HG03097 (cell line): ENCODE data around the gene SRRT.
"Not testable (repeated sequence)": the region's sequence is repeated elsewhere in the genome, so short reads cannot be mapped to it uniquely, and the experiment has no call there.

Experiments used
- ATAC-seq: cut with Tn5 transposase; IDR thresholded peaks from one replicate; pipeline ENCODE4 v1.9.1; 2021; ENCODE audit not compliant: unreplicated experiment, low FRiP score

The SRRT gene

GRCh38 chr7:100893318-100893895 is 18.5 kb downstream of the SRRT start:
- ATAC-seq: no peak

- ATAC-seq: no peak
These were observed 19.2 kb downstream of the SRRT start for GRCh38 chr7:100893910-100894721.

DNA sequence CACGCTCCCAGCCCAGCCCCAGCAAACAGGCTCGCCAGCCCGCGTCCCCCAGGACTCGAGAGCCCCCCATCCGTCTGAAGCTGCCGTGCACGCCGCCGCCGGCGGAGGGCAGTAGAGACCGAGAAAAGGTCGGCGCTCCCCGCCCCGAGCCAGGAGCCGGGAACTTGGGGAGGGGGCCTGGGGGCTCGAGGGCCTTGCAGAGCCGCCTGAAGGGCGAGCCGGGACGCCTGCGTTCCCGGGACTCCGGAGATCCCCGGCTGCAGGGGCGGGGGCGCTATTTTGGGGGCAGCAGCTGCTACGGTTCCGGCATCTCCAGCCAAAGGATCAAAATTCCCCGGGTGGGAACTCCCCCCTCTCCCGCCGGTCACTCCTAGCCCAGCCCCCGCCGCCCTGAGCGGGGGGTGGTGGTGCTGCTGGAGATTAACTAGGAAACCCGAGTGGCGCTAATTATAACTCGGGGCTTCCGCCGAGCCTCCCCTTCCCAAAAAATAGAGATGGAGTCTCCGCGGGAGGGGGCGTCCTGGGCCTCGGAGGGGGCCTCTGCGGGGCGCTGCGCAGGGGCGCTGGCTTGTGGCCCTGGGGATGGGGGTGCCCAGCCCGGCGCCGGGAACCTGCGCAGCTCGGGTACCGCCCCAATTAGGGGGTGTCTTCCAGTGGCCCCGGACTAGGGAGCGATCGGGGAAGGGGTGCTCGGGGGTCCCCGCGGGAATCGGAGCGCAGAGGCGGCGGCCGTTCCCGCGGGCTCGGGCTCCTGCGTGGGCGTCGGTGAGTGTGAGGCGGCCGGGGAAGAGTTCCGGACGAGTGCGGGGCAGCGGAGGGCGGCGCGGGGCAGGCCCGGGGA is 20.2 kb downstream of the SRRT start:
- ATAC-seq: no peak

DNA sequence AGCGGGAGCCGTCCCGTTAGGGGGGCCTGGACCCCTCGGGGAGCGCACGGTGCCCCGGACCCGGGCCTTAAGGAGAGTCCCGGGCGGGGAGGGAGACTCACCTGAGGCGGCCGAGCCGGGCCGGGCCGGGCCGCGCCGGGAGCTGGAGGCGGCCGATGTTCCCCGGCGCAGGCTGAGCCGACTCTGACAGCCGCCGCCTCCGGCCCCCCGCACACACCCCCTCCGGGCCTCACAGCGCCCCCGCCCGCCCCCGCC is 20.7 kb downstream of the SRRT start, which contains the start of gene ACHE:
Gene ACHE (minus strand): TSS at position 188 of the 255 bp plus-strand sequence. CDS start 1,656 bp downstream, outside the sequence.
- no peak for ATAC-seq

GRCh38 chr7:100895956-100896731 is 21.2 kb downstream of the SRRT start:
- no peak for ATAC-seq

GRCh38 chr7:100896732-100897608 is 22.1 kb downstream of the SRRT start:
- ATAC-seq: no peak

DNA sequence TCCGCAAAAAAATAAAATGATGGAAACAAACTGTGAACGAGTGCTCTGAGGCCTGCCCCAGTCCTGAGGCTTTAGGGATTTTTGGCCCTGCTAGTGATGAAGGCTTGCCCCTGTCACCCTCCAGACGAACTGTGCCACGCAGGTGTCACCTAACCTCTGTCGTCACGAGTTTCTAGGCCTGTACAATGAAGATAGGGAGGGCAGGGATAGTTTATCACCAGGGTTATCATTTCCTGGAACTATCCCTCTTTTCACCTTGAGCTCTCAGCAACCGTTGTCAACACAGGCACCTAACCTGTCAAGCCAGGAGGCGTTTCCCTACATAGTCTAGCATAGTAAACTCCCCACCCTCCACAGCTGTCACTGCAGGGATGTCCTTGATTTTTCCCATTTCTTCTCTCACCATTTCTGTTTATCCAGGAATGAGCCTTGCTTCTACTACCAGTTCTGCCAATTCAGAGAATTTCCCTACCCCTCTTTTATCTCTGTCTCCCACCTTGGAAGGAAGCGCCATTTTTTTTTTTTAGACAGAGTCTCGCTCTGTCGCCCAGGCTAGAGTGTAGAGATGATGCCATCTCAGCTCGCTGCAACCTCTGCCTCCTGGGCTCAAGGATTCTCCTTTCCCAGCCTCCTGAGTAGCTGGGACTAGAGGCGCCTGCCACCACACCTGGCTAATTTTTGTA is 23.0 kb downstream of the SRRT start:
- no peak for ATAC-seq

DNA sequence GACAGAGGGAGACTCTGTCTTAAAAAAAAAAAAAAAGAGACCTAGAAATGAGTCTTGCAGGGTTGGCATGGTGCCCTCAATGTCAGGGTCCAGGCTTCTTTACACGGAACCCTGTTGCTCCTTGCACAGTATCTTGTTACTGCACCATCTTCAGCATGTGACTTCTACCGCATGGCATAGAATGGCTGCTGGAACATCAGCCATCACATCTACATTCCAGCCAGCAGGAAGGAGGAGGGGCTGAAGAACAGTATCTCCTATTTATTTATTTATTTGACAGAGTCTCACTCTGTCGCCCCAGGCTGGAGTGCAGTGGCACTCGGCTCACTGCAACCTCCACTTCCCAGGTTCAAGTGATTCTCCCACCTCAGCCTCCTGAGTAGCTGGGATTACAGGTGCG is 24.5 kb downstream of the SRRT start:
- ATAC-seq: no peak

- ATAC-seq: no peak
These were observed 26.1 kb downstream of the SRRT start for GRCh38 chr7:100900978-100901377.

DNA sequence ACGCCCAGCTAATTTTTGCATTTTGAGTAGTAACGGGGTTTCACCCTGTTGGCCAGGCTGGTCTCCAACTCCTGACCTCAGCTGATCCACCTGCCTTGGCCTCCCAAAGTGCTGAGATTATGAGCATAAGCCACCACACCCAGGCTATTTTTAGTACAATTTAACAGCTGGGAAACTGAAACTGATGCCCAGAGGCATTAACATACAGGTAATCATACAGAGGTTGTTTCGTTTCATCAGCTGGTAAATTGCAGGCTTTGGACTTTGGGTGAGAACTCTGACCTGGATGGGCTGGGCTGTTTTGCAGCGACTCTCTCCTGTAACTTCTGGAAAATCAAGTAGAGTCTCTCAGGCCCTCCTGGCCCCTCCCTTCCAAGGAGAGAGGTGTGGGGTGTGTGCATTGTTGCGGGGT is 27.0 kb downstream of the SRRT start:
- ATAC-seq: no peak

- ATAC-seq: no peak
These were observed 27.7 kb downstream of the SRRT start for GRCh38 chr7:100902638-100903037.

DNA sequence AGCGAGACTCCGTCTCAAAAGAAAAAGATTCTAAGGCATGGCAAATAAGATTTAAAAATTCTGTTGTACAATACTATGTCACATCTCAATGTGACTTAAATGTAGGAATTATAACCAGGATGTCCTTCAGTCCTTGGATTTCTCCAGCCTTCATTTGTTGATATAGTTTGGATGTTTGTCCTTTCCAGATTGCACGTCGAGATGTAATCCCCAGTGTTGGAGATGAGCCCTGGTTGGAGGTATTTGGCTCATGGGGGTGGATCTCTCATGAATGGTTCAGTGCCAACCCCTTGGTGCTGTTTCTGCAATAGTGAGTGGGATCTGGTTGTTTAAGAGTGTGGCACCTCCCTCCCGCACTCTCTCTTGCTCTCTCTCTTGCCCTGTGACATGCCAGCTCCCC is 33.6 kb downstream of the SRRT start:
- ATAC-seq: no peak

DNA sequence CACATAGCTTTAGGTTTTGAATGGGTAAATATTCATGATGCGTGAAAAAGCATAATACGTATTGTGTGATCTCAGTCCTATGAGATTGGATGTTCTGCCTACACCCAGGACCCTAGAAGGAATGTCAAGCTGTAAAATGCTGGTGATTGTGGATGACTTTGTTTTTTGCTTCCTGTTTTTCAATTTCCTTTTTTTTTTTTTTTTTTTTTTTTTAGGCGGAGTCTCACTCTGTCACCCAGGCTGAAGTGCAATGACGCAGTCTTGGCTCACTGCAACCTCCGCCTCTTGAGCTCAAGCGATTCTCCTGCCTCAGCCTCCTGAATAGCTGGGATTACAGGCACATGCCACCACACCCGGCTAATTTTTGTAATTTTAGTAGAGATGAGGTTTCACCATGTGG is 35.5 kb downstream of the SRRT start:
- not testable (repeated sequence) for ATAC-seq

- ATAC-seq: no peak
These were observed 36.6 kb downstream of the SRRT start for GRCh38 chr7:100911484-100911883.

GRCh38 chr7:100914208-100914878 is 39.4 kb downstream of the SRRT start:
- ATAC-seq: no peak

- no peak for ATAC-seq
These were observed 40.1 kb downstream of the SRRT start for GRCh38 chr7:100914879-100915447.

DNA sequence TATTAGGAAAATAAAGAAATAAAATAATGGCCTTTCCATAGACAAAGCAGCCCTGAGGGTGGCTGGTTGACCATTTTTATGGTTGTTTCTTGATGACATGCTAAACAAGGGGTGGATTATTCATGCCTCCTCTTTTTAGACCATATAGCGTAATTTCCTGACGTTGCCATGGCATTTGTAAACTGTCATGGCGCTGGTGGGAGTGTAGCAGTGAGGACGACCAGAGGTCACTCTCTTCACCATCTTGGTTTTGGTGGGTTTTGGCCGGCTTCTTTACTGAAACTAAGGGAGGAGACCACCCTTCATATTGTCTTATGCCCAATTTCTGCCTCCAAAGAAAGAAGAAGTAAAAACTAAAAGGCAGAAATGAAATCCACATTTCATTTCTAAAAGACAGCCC is 44.4 kb downstream of the SRRT start:
- not testable (repeated sequence) for ATAC-seq

DNA sequence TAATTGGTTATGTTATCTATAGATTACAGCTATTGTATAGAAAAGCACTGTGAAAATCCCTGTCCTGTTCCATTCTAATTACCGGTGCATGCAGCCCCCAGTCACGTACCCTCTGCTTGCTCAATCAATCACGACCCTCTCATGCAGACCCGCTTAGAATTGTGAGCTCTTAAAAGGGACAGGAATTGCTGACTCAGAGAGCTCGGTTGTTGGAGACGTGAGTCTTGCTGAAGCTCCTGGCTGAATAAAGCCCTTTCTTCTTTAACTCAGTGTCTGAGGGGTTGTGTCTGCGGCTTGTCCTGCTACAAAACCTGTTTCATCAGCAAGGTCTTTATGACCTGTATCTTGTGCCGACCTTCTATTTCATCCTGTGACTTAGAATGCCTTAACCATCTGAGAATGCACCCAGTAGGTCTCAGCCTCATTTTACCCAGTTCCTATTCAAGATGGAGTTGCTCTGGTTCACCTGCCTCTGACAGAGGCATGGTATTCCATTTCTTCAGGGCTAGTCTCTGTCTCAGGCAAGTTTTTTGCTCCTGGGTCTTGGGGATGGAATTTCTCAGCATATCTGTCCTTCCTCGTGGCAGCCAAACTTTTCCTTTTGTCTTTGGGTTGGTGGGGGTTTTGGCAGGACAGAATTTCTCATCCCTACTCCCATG is 45.0 kb downstream of the SRRT start:
- ATAC-seq: not testable (repeated sequence)
